SK-N-MC (cell line): ENCODE data around the gene N4BP2L1.

Source experiments
- EZH2 ChIP-seq: fragments of 200-600 bp; sonication (generic); IDR thresholded peaks from one replicate; pipeline ENCODE4 v1.6.1; 2017; ENCODE audit warnings: antibody characterized with exemption
- POLR2AphosphoS5 ChIP-seq: IDR thresholded peaks from 2 replicates; pipeline ENCODE4 v1.6.1; 2012; ENCODE audit warnings: mild to moderate bottlenecking, low read depth, low read length, borderline replicate concordance

DNA sequence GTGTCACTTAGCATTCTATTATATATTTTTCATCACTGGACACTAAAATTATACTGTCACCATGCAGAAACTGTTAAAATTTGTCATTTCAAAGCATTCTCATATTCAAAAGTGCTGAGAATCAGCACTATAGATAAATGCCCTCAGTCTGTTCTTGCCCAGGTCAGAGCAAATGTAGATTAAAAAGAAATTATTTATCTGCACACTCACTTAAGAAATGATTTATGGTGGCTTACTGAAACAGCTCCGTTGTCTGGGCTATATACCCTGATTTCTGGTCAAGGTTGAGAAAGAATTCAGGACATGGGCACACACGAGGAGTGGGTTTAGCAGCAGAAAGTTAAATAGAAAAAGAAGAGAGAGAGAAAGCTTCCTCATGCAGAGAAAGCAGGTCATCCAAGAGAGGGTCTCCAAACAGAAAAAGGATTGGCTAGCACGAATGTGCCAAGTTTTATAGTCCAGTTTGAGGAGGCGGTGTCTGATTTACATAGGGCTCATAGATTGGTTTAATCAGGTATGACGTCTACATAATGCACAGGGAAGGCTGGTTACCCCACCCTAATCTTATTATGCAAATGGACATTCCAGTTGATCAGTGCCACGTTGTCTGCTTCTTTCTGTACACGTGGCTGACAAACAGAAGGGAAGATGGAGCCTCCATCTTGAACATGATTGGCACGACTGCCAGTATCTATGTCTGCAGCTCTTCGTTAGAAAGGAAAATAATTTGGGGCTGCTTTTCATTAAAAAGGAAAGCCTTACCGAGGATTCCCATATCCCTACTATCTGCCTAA lies 47.3 kb upstream of the N4BP2L1 start:
- TF ChIP-seq POLR2AphosphoS5 (no peak), EZH2 (no peak)
